ENCODE data around the gene NCKAP5. TPM values are rescaled to one million over a fixed set of nuclear protein-coding genes. Genes with fewer than 3 reads are reported as not detected.

NCKAP5 gene
- total RNA-seq, 1 experiment from 2014 or later, result 3.2 TPM

GRCh38 chr2:132665401-132666140, 902.7 kb downstream of the NCKAP5 start:
- Histone ChIP-seq H3K79me2 (ENCODE audit: low read length) (no peaks in the 10 kb centered on the region), H3K4me3 (ENCODE audit: low read length) (no peak overlapping the region), H3K27me3 (ENCODE audit: low read length) (no peaks in the 10 kb centered on the region), H3K9me2 (replicated peaks; ENCODE audit: low read length) (no peaks in the 10 kb centered on the region), H3F3A (ENCODE audit: low read length, unreplicated experiment) (no peaks in the 10 kb centered on the region), H4K20me1 (ENCODE audit: low read length) (no peaks in the 10 kb centered on the region), H3K27ac (ENCODE audit: low read length) (no peak overlapping the region), H3K4me2 (ENCODE audit: low read length) (no peak overlapping the region), H3K36me3 (ENCODE audit: low read depth, low read length) (no peaks in the 10 kb centered on the region), H3K9me3 (ENCODE audit: low read length) (no peaks in the 10 kb centered on the region), H2AFZ (ENCODE audit: low read length) (no peak overlapping the region), H3K9ac (ENCODE audit: low read length) (no peak overlapping the region), H3K4me1 (ENCODE audit: insufficient read depth, low read length) (peaks cover 7% of the 10 kb centered on the region; the same call in 1 of the 2 replicates)
- intact Hi-C loops (cut with micrococcal nuclease), result no loop called here
- BruUV-seq (replicated peaks), result no TSS peak
- ChIA-PET POLR2A (ENCODE audit: unreplicated experiment) (no interaction called here), CTCF (no interaction called here)
- ATAC-seq (no peak), DNase-seq (no peak)
- TF ChIP-seq EZH2 (IDR thresholded peaks at IDR 0.05; ENCODE audit: low read length, unreplicated experiment), result no peak
- TF ChIP-seq EZH2phosphoT487 (IDR thresholded peaks at IDR 0.05; ENCODE audit: borderline replicate concordance, low read length), result no peak
- TF ChIP-seq CTCF (conservative IDR thresholded peaks at IDR 0.05; ENCODE audit: low read depth, low read length), result no peak

GRCh38 chr2:132664096-132664495, 904.2 kb downstream of the NCKAP5 start:
- DNase-seq (no peak), ATAC-seq (no peak)
- no peak overlapping the region for H3K27ac ChIP-seq (ENCODE audit: low read length)
- CTCF ChIA-PET, result no interaction called here
- POLR2A ChIA-PET (ENCODE audit: unreplicated experiment), result no interaction called here
- H3K9me3 ChIP-seq (ENCODE audit: low read length), result no peaks in the 10 kb centered on the region
- no TSS peak for BruUV-seq (replicated peaks)
- H3K4me3 ChIP-seq (ENCODE audit: low read length), result no peak overlapping the region
- intact Hi-C loops (cut with micrococcal nuclease), result no loop called here
- H3K9ac ChIP-seq (ENCODE audit: low read length), result no peak overlapping the region
- H3K36me3 ChIP-seq (ENCODE audit: low read depth, low read length), result no peaks in the 10 kb centered on the region
- no peak for TF ChIP-seq CTCF (conservative IDR thresholded peaks at IDR 0.05; ENCODE audit: low read depth, low read length)
- no peak for TF ChIP-seq EZH2 (IDR thresholded peaks at IDR 0.05; ENCODE audit: low read length, unreplicated experiment)
- no peak for TF ChIP-seq EZH2phosphoT487 (IDR thresholded peaks at IDR 0.05; ENCODE audit: borderline replicate concordance, low read length)
- H3K79me2 ChIP-seq (ENCODE audit: low read length), result no peaks in the 10 kb centered on the region
- no peaks in the 10 kb centered on the region for H3K9me2 ChIP-seq (replicated peaks; ENCODE audit: low read length)
- H3F3A ChIP-seq (ENCODE audit: low read length, unreplicated experiment), result no peaks in the 10 kb centered on the region
- no peak overlapping the region for H2AFZ ChIP-seq (ENCODE audit: low read length)
- no peak overlapping the region for H3K4me2 ChIP-seq (ENCODE audit: low read length)
- H4K20me1 ChIP-seq (ENCODE audit: low read length), result no peaks in the 10 kb centered on the region
- no peaks in the 10 kb centered on the region for H3K27me3 ChIP-seq (ENCODE audit: low read length)
- H3K4me1 ChIP-seq (ENCODE audit: insufficient read depth, low read length), result peaks cover 7% of the 10 kb centered on the region; the same call in 1 of the 2 replicates

- CTCF ChIA-PET, result no interaction called here
- no peak overlapping the region for H3K9ac ChIP-seq (ENCODE audit: low read length)
- no peaks in the 10 kb centered on the region for H3K4me1 ChIP-seq (ENCODE audit: insufficient read depth, low read length)
- TF ChIP-seq CTCF (conservative IDR thresholded peaks at IDR 0.05; ENCODE audit: low read depth, low read length), result no peak
- TF ChIP-seq EZH2phosphoT487 (IDR thresholded peaks at IDR 0.05; ENCODE audit: borderline replicate concordance, low read length), result no peak
- TF ChIP-seq EZH2 (IDR thresholded peaks at IDR 0.05; ENCODE audit: low read length, unreplicated experiment), result no peak
- H3K79me2 ChIP-seq (ENCODE audit: low read length), result no peaks in the 10 kb centered on the region
- H3F3A ChIP-seq (ENCODE audit: low read length, unreplicated experiment), result no peaks in the 10 kb centered on the region
- no peaks in the 10 kb centered on the region for H4K20me1 ChIP-seq (ENCODE audit: low read length)
- no peak overlapping the region for H2AFZ ChIP-seq (ENCODE audit: low read length)
- H3K9me2 ChIP-seq (replicated peaks; ENCODE audit: low read length), result no peaks in the 10 kb centered on the region
- no peak for DNase-seq
- no TSS peak for BruUV-seq (replicated peaks)
- ATAC-seq, result no peak
- no peaks in the 10 kb centered on the region for H3K36me3 ChIP-seq (ENCODE audit: low read depth, low read length)
- POLR2A ChIA-PET (ENCODE audit: unreplicated experiment), result no interaction called here
- no peaks in the 10 kb centered on the region for H3K27me3 ChIP-seq (ENCODE audit: low read length)
- no peak overlapping the region for H3K27ac ChIP-seq (ENCODE audit: low read length)
- intact Hi-C loops (cut with micrococcal nuclease), result no loop called here
- no peak overlapping the region for H3K4me3 ChIP-seq (ENCODE audit: low read length)
- H3K4me2 ChIP-seq (ENCODE audit: low read length), result no peak overlapping the region
- no peaks in the 10 kb centered on the region for H3K9me3 ChIP-seq (ENCODE audit: low read length)
Observed at GRCh38 chr2:132662732-132663131, 905.5 kb downstream of the NCKAP5 start.

All from PC-3 (cell line).